Measurements from ENCODE around the gene GFRA1.
"Not testable (repeated sequence)": the region's sequence is repeated elsewhere in the genome, so short reads cannot be mapped to it uniquely, and the experiment has no call there.

Gene GFRA1

DNA sequence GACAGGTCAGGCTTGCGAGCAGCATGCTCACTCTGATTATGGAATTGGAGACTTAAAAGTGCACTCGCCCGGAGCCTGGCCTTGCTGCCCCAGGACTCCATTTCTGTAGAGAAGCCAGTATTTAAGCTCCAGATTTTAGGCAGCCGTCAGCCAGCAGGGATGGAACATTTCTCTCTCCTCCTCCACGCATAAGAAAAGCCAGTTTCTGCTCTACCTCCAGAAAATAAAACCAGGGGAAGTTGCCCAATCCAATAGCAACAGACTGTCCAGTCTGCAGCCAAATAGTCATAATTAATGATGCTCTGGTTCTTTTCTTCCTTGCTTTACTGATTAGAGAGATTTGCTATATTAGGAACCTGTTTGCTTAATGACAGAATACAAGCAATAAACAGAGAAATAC, 203.2 kb downstream of the GFRA1 start:
- H3K4me3 ChIP-seq (ENCODE audit: extremely low read depth, insufficient read depth, low read length, poor library complexity, severe bottlenecking): no peak overlapping the region
- H3K27ac ChIP-seq (ENCODE audit: low read depth, low read length, severe bottlenecking): no peak overlapping the region
- 89% methylated on average over 3 of the region's 5 CpGs; no CpG with 5 or more reads in 1 of the 2 experiments for WGBS, 2 experiments (ENCODE audit: insufficient coverage in 2 of 2)

DNA sequence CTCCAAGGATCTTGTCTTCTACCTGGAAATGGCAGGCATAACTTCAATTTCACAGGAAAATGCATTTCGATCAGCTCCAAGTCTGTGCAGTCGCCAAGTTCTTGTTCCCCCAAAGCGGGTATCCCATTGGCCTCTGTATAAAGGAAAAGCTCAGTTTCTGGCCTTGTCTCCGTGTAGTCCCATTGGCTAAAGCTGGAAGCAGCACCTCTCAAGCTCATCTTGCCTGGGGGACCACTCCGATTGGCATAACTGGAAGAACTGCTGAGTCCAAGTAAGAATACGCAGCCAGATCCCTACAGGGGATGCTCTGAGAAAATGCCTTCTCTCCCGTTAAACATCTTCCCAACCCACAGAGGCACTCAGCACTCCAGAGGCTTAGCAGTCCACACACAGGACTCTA, 205.2 kb downstream of the GFRA1 start:
- H3K9me3 ChIP-seq (ENCODE audit: control insufficient read depth, low read length): no peaks in the 10 kb centered on the region
- H3K4me3 ChIP-seq (ENCODE audit: extremely low read depth, insufficient read depth, low read length, poor library complexity, severe bottlenecking): no peak overlapping the region
- no peaks in the 10 kb centered on the region for H3K36me3 ChIP-seq (ENCODE audit: control insufficient read depth, insufficient read depth, low read length)
- no peak overlapping the region for H3K27ac ChIP-seq (ENCODE audit: low read depth, low read length, severe bottlenecking)
- H3K4me1 ChIP-seq (ENCODE audit: control insufficient read depth, insufficient read depth, low read length, poor library complexity, severe bottlenecking): no peaks in the 10 kb centered on the region
- WGBS, 2 experiments (ENCODE audit: insufficient coverage in 2 of 2): 89 to 92% methylated on average over 5 to 6 of the region's 7 CpGs

More for the DNA sequence above, 203.2 kb downstream of the GFRA1 start:
- H3K4me1 ChIP-seq (ENCODE audit: control insufficient read depth, insufficient read depth, low read length, poor library complexity, severe bottlenecking): no peaks in the 10 kb centered on the region
- H3K36me3 ChIP-seq (ENCODE audit: control insufficient read depth, insufficient read depth, low read length): no peaks in the 10 kb centered on the region
- no peaks in the 10 kb centered on the region for H3K9me3 ChIP-seq (ENCODE audit: control insufficient read depth, low read length)

DNA sequence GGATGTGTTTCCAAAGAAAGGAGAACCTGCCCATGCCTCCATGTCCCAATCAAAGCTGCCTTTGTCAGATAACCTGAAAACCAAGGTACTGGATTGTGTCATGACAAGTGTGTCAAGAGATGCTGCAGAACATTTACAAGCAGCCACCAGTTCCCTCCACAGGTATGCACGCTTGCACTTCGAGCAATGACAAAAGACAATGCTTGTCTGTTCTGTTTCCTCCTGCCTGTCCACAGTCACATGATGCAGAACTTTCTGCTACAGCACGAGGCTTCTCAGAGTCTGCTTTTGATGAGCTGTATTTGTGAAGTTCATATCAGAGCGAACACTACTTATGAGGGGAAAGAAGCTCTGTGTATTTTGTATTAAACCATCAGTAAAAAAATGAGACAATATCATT, 209.9 kb downstream of the GFRA1 start:
- 92 to 95% methylated on average over 2 of the region's 4 CpGs for WGBS, 2 experiments (ENCODE audit: insufficient coverage in 2 of 2)
- Histone ChIP-seq H3K27ac (ENCODE audit: low read depth, low read length, severe bottlenecking) (no peak overlapping the region), H3K9me3 (ENCODE audit: control insufficient read depth, low read length) (no peaks in the 10 kb centered on the region), H3K4me1 (ENCODE audit: control insufficient read depth, insufficient read depth, low read length, poor library complexity, severe bottlenecking) (no peaks in the 10 kb centered on the region), H3K36me3 (ENCODE audit: control insufficient read depth, insufficient read depth, low read length) (no peaks in the 10 kb centered on the region), H3K4me3 (ENCODE audit: extremely low read depth, insufficient read depth, low read length, poor library complexity, severe bottlenecking) (no peak overlapping the region)

DNA sequence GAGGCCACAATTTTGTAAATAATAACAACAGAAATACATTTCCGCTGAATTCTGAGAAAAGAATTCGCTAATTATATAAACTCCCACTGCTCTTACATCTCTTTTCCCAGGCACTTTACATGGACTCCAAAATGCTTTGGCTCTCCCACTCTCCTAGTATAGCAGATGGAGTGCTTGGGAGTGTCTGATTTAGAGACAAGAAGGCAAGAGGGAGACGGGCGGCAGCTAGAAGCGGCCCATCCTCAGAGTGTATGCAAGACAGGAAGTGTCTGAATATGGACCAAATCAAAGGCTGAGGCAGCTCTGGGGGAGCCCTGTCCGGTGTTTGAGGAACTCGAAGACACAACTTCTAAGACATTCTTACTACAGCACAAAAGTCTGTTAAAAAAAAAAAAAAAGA, 212.1 kb downstream of the GFRA1 start:
- H3K36me3 ChIP-seq (ENCODE audit: control insufficient read depth, insufficient read depth, low read length): no peaks in the 10 kb centered on the region

DNA sequence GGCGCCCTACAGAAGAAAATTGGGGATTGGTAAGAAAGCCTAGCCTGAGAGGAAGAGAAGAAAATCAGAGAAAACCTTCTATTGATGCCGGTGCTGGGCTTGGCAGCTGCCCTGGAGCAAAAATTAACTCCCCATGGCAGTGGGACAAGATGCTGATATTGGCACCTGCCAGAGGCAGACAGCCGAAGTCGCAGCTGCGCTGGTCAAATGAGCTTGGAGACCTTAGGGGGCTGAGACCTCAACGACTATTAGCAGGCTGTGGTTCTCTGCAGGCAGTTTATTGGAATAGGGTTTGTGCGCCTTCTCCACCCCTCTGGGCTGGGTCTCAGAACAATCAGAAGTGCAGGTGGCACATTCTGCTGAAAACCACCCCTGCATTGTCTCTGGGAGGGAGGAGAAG, 213.7 kb downstream of the GFRA1 start:
- Histone ChIP-seq H3K4me3 (ENCODE audit: extremely low read depth, insufficient read depth, low read length, poor library complexity, severe bottlenecking) (no peak overlapping the region), H3K4me1 (ENCODE audit: control insufficient read depth, insufficient read depth, low read length, poor library complexity, severe bottlenecking) (no peaks in the 10 kb centered on the region), H3K27ac (ENCODE audit: low read depth, low read length, severe bottlenecking) (no peak overlapping the region), H3K36me3 (ENCODE audit: control insufficient read depth, insufficient read depth, low read length) (no peaks in the 10 kb centered on the region), H3K9me3 (ENCODE audit: control insufficient read depth, low read length) (no peaks in the 10 kb centered on the region)
- 91 to 97% methylated on average over 6 to 7 of the region's 7 CpGs for WGBS, 2 experiments (ENCODE audit: insufficient coverage in 2 of 2)

More for the DNA sequence above, 212.1 kb downstream of the GFRA1 start:
- no peak overlapping the region for H3K27ac ChIP-seq (ENCODE audit: low read depth, low read length, severe bottlenecking)
- H3K9me3 ChIP-seq (ENCODE audit: control insufficient read depth, low read length): no peaks in the 10 kb centered on the region
- H3K4me3 ChIP-seq (ENCODE audit: extremely low read depth, insufficient read depth, low read length, poor library complexity, severe bottlenecking): no peak overlapping the region
- H3K4me1 ChIP-seq (ENCODE audit: control insufficient read depth, insufficient read depth, low read length, poor library complexity, severe bottlenecking): no peaks in the 10 kb centered on the region
- 95 to 100% methylated on average over 2 of the region's 7 CpGs for WGBS, 2 experiments (ENCODE audit: insufficient coverage in 2 of 2)

DNA sequence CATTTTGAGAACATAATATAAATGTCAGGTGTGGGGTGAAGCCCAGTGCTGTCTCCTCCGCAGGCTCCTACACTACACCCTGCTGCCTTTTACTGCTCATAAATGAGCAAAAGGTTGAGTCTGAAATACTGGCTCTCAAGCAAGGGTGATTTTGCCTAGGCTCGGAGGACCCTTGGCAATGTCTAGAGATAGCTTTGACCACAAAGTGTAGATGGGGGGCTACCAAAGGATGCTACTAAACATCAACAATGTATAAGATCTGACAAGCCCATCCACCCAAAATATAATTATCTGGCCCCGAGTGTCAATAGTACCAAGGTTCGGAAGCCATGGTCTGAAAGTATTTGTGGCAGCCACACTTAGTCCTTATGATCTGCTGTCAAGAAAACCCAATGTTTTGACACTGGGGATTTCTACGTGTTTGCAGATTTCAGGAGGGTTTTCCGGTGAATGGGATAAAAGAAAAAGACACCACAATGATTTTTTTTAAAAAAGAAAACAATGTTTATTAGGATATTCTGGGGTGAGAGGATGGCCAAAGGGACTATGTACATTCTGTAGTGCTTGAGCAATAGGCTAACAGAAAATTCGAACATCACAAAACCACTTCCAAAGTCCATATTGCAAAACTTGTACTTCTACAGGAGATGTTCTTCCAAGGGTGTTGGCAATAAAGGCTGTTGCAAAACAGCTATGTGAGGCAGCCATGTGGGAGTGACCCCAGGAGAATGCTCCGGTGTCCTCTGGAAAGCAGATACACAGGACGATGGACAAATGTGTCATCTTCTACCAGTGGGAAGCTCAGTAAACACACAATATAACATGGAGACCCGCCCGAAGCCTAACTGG, 216.3 kb downstream of the GFRA1 start:
- Histone ChIP-seq H3K4me3 (ENCODE audit: extremely low read depth, insufficient read depth, low read length, poor library complexity, severe bottlenecking) (no peak overlapping the region), H3K4me1 (ENCODE audit: control insufficient read depth, insufficient read depth, low read length, poor library complexity, severe bottlenecking) (no peaks in the 10 kb centered on the region), H3K27ac (ENCODE audit: low read depth, low read length, severe bottlenecking) (no peak overlapping the region), H3K9me3 (ENCODE audit: control insufficient read depth, low read length) (no peaks in the 10 kb centered on the region), H3K36me3 (ENCODE audit: control insufficient read depth, insufficient read depth, low read length) (no peaks in the 10 kb centered on the region)
- WGBS, 2 experiments (ENCODE audit: insufficient coverage in 2 of 2): 93 to 95% methylated on average over 4 to 5 of the region's 11 CpGs

DNA sequence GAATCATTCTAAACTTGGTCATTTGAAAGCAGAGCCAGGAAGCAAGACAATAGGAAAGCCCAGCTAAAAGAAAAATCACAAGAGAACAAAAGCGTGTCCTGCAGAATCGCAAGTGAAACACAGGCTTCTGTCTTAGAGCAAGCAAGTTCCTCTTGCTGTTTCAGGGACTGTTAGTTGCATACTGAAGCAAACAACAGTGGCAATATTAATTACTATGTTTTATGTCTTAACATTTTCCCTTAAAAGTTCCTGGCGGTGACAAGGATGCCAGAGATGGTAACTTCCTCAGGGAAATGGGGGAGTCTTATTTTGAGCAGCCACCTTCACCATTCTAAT, 217.1 kb downstream of the GFRA1 start:
- Histone ChIP-seq H3K27ac (ENCODE audit: low read depth, low read length, severe bottlenecking) (no peak overlapping the region), H3K36me3 (ENCODE audit: control insufficient read depth, insufficient read depth, low read length) (no peaks in the 10 kb centered on the region), H3K4me3 (ENCODE audit: extremely low read depth, insufficient read depth, low read length, poor library complexity, severe bottlenecking) (no peak overlapping the region), H3K9me3 (ENCODE audit: control insufficient read depth, low read length) (no peaks in the 10 kb centered on the region), H3K4me1 (ENCODE audit: control insufficient read depth, insufficient read depth, low read length, poor library complexity, severe bottlenecking) (no peaks in the 10 kb centered on the region)
- WGBS, 2 experiments (ENCODE audit: insufficient coverage in 2 of 2): 69% methylated on average over 2 of the region's 3 CpGs; no CpG with 5 or more reads in 1 of the 2 experiments

DNA sequence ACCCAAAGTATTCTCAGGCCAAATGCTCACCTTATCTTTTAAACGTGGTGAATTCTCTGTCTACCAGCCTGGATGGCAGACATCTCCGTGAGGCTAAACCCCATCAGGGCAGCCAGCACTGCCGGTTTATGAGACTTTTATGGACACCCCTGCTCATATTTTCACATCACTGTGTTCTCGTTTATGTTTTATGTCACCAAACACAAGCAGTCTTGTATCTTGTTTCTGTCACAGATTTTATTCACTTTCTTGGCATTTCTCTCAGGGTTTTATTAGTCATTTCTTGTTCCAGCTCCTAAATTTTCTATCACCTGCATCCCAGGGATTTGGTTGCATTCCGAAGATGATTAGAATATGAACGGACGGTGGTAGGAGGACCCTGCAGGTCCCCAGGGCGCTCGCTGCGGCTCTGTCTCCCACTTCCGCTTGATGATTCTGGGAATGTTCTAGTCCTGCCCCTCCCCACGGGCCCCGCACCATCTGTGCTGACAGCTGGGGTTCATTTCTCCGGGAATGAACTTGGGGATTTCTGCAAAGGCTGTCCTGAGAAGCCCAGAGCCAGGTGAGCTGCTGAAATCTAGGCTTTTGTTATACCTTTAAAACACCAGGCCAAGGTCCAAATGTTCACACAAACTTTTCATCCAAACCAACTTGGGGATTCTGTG, 217.6 kb downstream of the GFRA1 start:
- H3K4me1 ChIP-seq (ENCODE audit: control insufficient read depth, insufficient read depth, low read length, poor library complexity, severe bottlenecking): no peaks in the 10 kb centered on the region
- H3K9me3 ChIP-seq (ENCODE audit: control insufficient read depth, low read length): no peaks in the 10 kb centered on the region
- 87 to 90% methylated on average over 14 of the region's 14 CpGs for WGBS, 2 experiments (ENCODE audit: insufficient coverage in 2 of 2)
- no peak overlapping the region for H3K27ac ChIP-seq (ENCODE audit: low read depth, low read length, severe bottlenecking)
- no peaks in the 10 kb centered on the region for H3K36me3 ChIP-seq (ENCODE audit: control insufficient read depth, insufficient read depth, low read length)
- no peak overlapping the region for H3K4me3 ChIP-seq (ENCODE audit: extremely low read depth, insufficient read depth, low read length, poor library complexity, severe bottlenecking)

DNA sequence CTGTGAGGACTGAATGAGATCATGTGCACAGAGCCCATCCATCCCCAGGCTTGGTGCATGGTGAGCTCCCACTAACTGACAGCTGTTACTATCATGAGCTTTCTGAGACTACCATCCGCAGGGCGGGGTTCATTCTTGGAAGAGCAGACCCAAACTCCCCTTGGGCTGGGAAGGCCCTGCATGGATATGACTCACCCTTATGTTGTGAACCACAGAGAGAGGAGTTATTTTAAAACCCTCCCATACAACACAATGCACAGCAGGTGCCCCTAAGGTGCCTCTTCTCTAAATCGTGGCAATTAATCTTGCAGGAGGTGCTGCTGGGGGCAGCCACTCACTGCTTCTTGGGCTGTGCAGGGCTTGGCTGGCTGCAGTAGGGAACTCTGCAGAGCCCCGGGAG, 219.1 kb downstream of the GFRA1 start:
- Histone ChIP-seq H3K27ac (ENCODE audit: low read depth, low read length, severe bottlenecking) (no peak overlapping the region), H3K4me3 (ENCODE audit: extremely low read depth, insufficient read depth, low read length, poor library complexity, severe bottlenecking) (no peak overlapping the region), H3K9me3 (ENCODE audit: control insufficient read depth, low read length) (no peaks in the 10 kb centered on the region), H3K36me3 (ENCODE audit: control insufficient read depth, insufficient read depth, low read length) (no peaks in the 10 kb centered on the region), H3K4me1 (ENCODE audit: control insufficient read depth, insufficient read depth, low read length, poor library complexity, severe bottlenecking) (no peaks in the 10 kb centered on the region)
- 41 to 80% methylated on average over 2 of the region's 4 CpGs for WGBS, 2 experiments (ENCODE audit: insufficient coverage in 2 of 2)

DNA sequence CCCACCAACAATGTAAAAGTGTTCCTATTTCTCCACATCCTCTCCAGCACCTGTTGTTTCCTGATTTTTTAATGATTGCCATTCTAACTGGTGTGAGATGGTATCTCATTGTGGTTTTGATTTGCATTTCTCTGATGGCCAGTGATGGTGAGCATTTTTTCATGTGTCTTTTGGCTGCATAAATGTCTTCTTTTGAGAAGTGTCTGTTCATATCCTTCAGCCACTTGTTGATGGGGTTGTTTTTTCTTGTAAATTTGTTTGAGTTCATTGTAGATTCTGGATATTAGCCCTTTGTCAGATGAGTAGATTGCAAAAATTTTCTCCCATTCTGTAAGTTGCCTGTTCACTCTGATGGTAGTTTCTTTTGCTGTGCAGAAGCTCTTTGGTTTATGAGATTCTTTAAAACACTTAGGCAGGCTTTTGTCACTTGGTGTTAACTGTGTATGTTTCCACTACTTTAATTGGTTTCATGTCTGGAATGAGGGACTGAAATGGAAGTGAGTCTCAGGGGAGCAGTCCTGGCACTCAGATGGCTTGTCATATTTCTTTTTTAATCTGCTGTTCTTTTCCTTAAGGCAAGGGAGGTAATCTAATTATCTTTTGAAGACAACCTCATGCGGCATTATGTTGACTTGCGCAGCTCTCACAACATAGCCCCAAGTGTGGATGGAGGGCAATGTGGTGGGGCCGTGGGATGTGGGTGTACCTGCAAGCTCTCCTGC, 219.8 kb downstream of the GFRA1 start:
- H3K4me1 ChIP-seq (ENCODE audit: control insufficient read depth, insufficient read depth, low read length, poor library complexity, severe bottlenecking); H3K27ac ChIP-seq (ENCODE audit: low read depth, low read length, severe bottlenecking); H3K9me3 ChIP-seq (ENCODE audit: control insufficient read depth, low read length); H3K4me3 ChIP-seq (ENCODE audit: extremely low read depth, insufficient read depth, low read length, poor library complexity, severe bottlenecking); H3K36me3 ChIP-seq (ENCODE audit: control insufficient read depth, insufficient read depth, low read length): not testable (repeated sequence)
- 100% methylated on average over 1 to 2 of the region's 3 CpGs for WGBS, 2 experiments (ENCODE audit: insufficient coverage in 2 of 2)

Measured in mesodermal cell (in vitro differentiated cells).